Measurements from ENCODE around the gene ZNF75A. TPM values are rescaled to one million over a fixed set of nuclear protein-coding genes. Genes with fewer than 3 reads are reported as not detected.

Gene ZNF75A
- total and polyA plus RNA-seq, 9 of the 15 experiments (the other 6 are each of a cell fraction or from before 2014, with no cell fraction given): 7.2 to 24.5 (median 17.1) TPM

GRCh38 chr16:3305109-3306068 lies at the start of gene ZNF75A, which contains the start of gene TIGD7 (continued):
- TF ChIP-seq BCLAF1 (IDR thresholded peaks at IDR 0.05; ENCODE audit: borderline replicate concordance in 1 of 2, control insufficient read depth in 1 of 2, low read depth in 2 of 2, low read length in 1 of 2) (0 out of 4 replicates have a peak, but pooled peaks of 1 of the 2 experiments have one; percentile 27), CGGBP1 (CRISPR knock-in tag; IDR thresholded peaks at IDR 0.05) (no peak), TGIF2 (CRISPR knock-in tag; IDR thresholded peaks at IDR 0.05) (peak; percentile 89), TAF15 (IDR thresholded peaks at IDR 0.05; ENCODE audit: low read depth, low read length) (no peak), ZNF133 (CRISPR knock-in tag; IDR thresholded peaks at IDR 0.05) (no peak), ZNF644 (tag; IDR thresholded peaks at IDR 0.05; ENCODE audit: low read depth) (peak; percentile 83; the same call in 1 of the 2 replicates), TSC22D4 (tag; IDR thresholded peaks at IDR 0.05) (no peak), TFAP4 (CRISPR knock-in tag; IDR thresholded peaks at IDR 0.05; ENCODE audit: borderline replicate concordance) (peak; percentile 87), FOS (IDR thresholded peaks at IDR 0.05; ENCODE audit: extremely low read depth, insufficient read length) (no peak), GABPB1 (CRISPR knock-in tag; IDR thresholded peaks at IDR 0.05) (peak; percentile 94), SRSF1 (IDR thresholded peaks at IDR 0.05; ENCODE audit: low read depth, low read length) (0 out of 2 replicates have a peak, but pooled peaks have one; percentile 75), RBM15 (IDR thresholded peaks at IDR 0.05; ENCODE audit: insufficient read depth, low read length) (no peak), THAP7 (CRISPR knock-in tag; IDR thresholded peaks at IDR 0.05) (no peak), ZBTB49 (CRISPR knock-in tag; IDR thresholded peaks at IDR 0.05; ENCODE audit: borderline replicate concordance) (no peak), PTRF (tag; IDR thresholded peaks at IDR 0.05) (no peak)
